ENCODE results near the gene VMO1.
"Not testable (repeated sequence)": the region's sequence is repeated elsewhere in the genome, so short reads cannot be mapped to it uniquely, and the experiment has no call there.

DNA sequence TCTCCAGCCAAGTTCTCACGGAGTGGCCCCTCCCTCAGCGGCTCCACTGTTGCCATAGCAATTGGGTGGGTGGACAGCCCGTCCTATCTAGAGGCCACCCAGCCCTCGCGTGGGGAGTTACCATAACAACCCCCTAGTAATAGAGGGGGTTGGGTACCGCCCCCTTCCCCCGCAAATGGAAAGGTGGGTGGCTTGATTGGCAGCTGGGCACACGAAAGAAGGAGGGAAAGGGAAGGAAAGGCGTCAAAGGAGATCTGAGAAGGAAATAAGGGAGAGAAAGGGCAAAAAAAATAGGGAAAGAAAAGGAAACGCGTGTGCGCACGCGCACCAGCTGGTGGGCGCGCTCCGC lies 46.6 kb upstream of the VMO1 start:
- not testable (repeated sequence) for TF ChIP-seq CTCF, POLR2A (IDR thresholded peaks at IDR 0.05)

Data from ovary (tissue), 3 donors.